HUDEP-2 (cell line): ENCODE measurements around the gene CDK11B.
"Not testable (repeated sequence)": the region's sequence is repeated elsewhere in the genome, so short reads cannot be mapped to it uniquely, and the experiment has no call there.

ENCODE experiments used
- DNase-seq, 76 experiments: peaks; one replicate each; lab custom pipeline; 2025; ENCODE audit not compliant: unreplicated experiment in 76 of 76; lab: John Stamatoyannopoulos, UW

Gene CDK11B

GRCh38 chr1:1683104-1683905 lies 24.5 kb upstream of the CDK11B start:
- DNase-seq, result no peak

- DNase-seq, result no peak
Observed at GRCh38 chr1:1680912-1681273, 22.1 kb upstream of the CDK11B start.

GRCh38 chr1:1680031-1680911 lies 21.5 kb upstream of the CDK11B start:
- no peak for DNase-seq

- peak in 1 of 76 experiments; percentile 10 for DNase-seq
Observed at GRCh38 chr1:1678581-1679380, 20.0 kb upstream of the CDK11B start.

- DNase-seq, result no peak
Observed at GRCh38 chr1:1677718-1678580, 19.1 kb upstream of the CDK11B start.

GRCh38 chr1:1676087-1676486 lies 17.3 kb upstream of the CDK11B start:
- DNase-seq, result not testable (repeated sequence)

GRCh38 chr1:1675218-1675617 lies 16.4 kb upstream of the CDK11B start:
- DNase-seq, result not testable (repeated sequence)

- not testable (repeated sequence) for DNase-seq
Observed at GRCh38 chr1:1674806-1675205, 16.0 kb upstream of the CDK11B start.

GRCh38 chr1:1672181-1672965 lies 13.6 kb upstream of the CDK11B start:
- DNase-seq, result no peak

- DNase-seq, result no peak
Observed at GRCh38 chr1:1671365-1672119, 12.7 kb upstream of the CDK11B start.

GRCh38 chr1:1670866-1671265 lies 12.1 kb upstream of the CDK11B start:
- no peak for DNase-seq

- no peak for DNase-seq
Observed at GRCh38 chr1:1669468-1670440, 10.9 kb upstream of the CDK11B start.

- DNase-seq, result no peak
Observed at GRCh38 chr1:1666526-1666925, 7.7 kb upstream of the CDK11B start.

- peak in 15 of 76 experiments; percentile 6 to 31 (median 9) for DNase-seq
Observed at GRCh38 chr1:1665815-1666251, 7.0 kb upstream of the CDK11B start.

- no peak for DNase-seq
Observed at GRCh38 chr1:1664941-1665814, 6.4 kb upstream of the CDK11B start.

GRCh38 chr1:1664318-1664717 lies 5.5 kb upstream of the CDK11B start:
- DNase-seq, result not testable (repeated sequence)
